Measurements from ENCODE around the gene WWOX.

WWOX gene

DNA sequence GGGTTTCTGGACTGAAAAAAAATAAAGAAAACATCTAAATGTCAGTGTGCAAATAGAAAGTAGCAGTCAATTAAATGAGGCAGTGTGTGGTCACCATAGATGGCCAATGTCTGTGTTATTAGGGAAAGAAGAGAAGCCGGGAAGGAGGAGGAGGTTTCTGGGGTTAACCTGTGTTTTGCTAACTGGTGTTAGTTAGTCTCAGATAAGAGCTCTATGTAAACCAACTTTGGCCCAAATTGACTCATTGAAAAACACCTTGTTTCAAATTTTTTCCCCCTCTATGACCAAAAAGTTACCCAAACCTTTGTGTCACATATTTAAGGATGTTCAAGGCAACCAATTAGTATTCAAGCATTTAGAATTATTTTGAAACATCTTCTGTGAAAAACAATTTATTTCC, 970.2 kb downstream of the WWOX start:
- TF ChIP-seq, protein P1, sequence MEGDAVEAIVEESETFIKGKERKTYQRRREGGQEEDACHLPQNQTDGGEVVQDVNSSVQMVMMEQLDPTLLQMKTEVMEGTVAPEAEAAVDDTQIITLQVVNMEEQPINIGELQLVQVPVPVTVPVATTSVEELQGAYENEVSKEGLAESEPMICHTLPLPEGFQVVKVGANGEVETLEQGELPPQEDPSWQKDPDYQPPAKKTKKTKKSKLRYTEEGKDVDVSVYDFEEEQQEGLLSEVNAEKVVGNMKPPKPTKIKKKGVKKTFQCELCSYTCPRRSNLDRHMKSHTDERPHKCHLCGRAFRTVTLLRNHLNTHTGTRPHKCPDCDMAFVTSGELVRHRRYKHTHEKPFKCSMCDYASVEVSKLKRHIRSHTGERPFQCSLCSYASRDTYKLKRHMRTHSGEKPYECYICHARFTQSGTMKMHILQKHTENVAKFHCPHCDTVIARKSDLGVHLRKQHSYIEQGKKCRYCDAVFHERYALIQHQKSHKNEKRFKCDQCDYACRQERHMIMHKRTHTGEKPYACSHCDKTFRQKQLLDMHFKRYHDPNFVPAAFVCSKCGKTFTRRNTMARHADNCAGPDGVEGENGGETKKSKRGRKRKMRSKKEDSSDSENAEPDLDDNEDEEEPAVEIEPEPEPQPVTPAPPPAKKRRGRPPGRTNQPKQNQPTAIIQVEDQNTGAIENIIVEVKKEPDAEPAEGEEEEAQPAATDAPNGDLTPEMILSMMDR (IDR thresholded peaks at IDR 0.05; ENCODE audit: low read depth, low read length): no peak
- no peak for DNase-seq (ENCODE audit: extremely low read depth, low read depth)

DNA sequence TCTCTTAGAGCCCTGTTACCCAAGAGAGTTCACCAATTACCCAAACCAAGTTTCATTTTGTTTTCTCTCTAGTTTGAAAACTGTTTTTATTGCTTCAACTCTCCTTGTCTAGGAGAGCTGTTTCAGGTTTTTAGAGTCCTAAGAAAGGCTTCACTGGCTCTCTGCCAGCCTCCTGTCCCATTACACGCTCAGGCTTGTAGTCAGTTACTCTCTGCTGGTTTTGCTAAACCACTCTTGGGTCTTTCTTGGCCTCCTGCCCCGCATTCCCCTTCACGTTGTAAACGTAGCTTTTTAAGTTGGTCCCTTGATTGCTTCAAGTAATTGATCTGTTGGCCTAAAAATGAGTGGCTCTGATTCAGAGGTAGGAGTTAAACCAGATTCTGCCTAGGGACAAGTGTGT, 972.0 kb downstream of the WWOX start:
- TF ChIP-seq, protein P1 (IDR thresholded peaks at IDR 0.05; ENCODE audit: low read depth, low read length): no peak
- DNase-seq (ENCODE audit: extremely low read depth, low read depth): no peak

DNA sequence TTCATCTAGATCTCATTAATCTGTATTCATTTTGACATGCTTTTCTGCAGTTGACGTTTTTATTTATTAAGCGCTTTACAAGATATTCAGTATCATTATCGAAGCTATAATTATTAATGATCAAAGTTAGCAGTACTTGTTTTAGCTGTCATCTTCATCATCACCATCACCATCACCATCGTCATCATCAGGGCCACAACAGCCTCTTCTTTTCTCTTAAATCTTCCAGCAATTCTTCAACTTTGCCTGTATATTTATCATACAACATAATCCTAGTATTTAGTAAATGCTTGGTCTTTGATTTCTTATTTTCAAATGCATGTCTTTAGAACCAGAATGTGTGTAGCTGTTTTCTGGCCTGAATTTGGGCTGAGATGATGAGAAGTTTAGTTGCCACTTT, 973.1 kb downstream of the WWOX start:
- TF ChIP-seq, protein P1 (IDR thresholded peaks at IDR 0.05; ENCODE audit: low read depth, low read length): no peak
- DNase-seq (ENCODE audit: extremely low read depth, low read depth): no peak

DNA sequence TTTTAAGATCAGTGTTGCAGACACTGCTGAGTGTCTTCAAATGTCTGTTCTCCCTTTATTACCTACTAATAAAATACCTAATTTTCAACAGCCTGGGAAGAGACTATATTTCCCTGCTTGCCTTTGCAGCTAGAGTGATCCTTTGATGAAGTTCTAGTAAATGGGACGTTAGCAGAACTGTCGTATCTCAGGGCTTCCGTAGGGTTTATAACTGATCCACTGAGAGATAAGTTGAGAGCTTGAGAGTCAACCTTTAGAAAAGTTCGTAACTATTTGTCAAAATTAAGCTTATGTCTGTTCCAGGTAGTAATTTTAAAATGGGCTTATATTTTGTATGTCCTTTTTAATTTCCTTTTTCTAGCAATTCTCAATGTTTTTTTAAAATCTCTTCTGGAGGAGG, 974.1 kb downstream of the WWOX start:
- no peak for DNase-seq (ENCODE audit: extremely low read depth, low read depth)
- TF ChIP-seq, protein P1 (IDR thresholded peaks at IDR 0.05; ENCODE audit: low read depth, low read length): no peak

DNA sequence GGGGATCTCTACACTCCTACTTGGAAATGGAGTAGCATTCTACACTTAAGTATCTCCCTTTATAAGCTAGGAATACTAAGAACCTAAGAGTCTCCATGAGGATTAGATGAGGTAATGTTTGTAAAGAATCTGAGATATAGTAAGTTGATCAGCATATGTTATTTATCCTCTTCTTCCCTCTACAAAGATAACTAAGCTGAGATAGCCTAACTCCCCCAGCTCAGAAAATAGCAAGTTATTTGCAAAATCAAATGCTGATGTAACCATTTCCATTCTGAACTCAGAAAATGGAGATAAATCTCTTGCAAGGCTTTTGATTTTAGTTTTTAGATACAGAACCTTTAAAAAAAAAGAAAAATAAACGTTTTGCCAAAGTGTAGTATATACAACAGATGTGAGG, 975.1 kb downstream of the WWOX start:
- TF ChIP-seq, protein P1 (IDR thresholded peaks at IDR 0.05; ENCODE audit: low read depth, low read length): no peak
- no peak for DNase-seq (ENCODE audit: extremely low read depth, low read depth)

DNA sequence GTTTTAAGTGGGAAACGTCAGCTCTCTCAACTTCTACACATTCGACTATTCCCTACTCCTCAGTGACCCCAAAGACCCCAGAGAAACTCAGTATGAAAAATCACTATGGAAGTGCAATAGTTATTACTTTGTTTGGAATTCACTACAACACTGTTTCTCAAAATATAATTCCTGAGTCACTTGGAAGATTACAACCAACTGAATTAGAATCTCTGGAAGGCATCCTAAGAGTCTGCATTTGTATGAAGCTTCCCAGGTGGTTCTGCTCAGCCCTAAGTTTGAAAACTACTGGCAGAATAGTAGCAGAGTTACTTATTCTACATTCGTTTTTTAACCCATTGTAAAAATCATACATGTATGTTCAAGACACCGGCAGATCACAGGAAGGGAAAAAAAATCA, 975.5 kb downstream of the WWOX start:
- TF ChIP-seq, protein P1 (IDR thresholded peaks at IDR 0.05; ENCODE audit: low read depth, low read length): no peak
- DNase-seq (ENCODE audit: extremely low read depth, low read depth): no peak

DNA sequence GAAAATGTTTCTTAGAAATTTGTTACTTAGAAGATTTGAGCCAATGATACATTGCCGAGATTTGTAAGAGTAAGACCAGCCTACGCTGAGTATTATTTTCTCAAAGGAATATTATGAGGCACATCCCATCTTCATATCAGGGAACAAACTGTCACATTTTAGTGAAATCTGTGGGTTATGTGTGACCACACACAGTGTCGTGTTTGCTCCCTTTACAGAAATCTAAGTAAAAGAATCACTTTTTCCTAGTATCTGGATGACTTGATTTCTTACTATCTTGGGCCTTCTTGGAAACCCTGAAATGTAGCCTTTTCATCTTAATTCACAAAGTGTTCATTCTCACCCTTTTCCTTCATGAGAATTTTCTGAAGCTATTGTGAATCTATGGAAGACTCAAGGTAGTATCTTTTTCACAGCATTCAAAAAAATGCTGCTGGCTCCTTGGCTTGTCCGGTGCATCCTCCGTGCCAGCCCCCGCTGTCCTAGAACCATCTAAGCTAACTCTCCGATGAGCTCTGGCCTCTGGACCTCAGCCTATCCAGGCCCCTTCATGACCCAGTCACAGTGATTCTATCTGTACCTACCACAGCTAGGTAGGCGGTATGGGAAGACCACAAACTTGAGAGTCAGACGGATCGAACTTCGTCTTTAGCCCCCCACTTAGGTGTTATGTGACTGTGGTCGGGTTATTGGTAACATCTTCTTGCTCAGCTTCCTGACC, 976.8 kb downstream of the WWOX start:
- DNase-seq (ENCODE audit: extremely low read depth, low read depth): no peak
- TF ChIP-seq, protein P1 (IDR thresholded peaks at IDR 0.05; ENCODE audit: low read depth, low read length): no peak
